KMS-11 (cell line): ENCODE data around the gene PACS1.
A peak's percentile ranks its signal among the peaks of the same experiment; 100 is the strongest.

Experiments
- H2AFZ ChIP-seq: fragments of 200-600 bp; sonication (generic); 2 replicates; pipeline ENCODE4 v1.6.1; 2016; ENCODE audit warnings: antibody characterized with exemption, mixed run types, low read depth
- H3K27ac ChIP-seq: fragments of 200-600 bp; sonication (generic); 2 replicates; pipeline ENCODE4 v1.6.1; 2016; ENCODE audit warnings: mild to moderate bottlenecking, mixed run types
- H3K27me3 ChIP-seq: fragments of 200-600 bp; sonication (generic); 2 replicates; pipeline ENCODE4 v1.6.1; 2017; ENCODE audit warnings: mild to moderate bottlenecking, low read depth, mixed run types, moderate library complexity; ENCODE audit not compliant: insufficient read depth
- H3K36me3 ChIP-seq: fragments of 200-600 bp; sonication (generic); 2 replicates; pipeline ENCODE4 v1.6.1; 2017; ENCODE audit warnings: mild to moderate bottlenecking, mixed run types; ENCODE audit not compliant: insufficient read depth
- H3K4me1 ChIP-seq: fragments of 200-600 bp; sonication (generic); 2 replicates; pipeline ENCODE4 v1.6.1; 2016; ENCODE audit warnings: mild to moderate bottlenecking, low read depth, mixed run types; ENCODE audit not compliant: poor library complexity, severe bottlenecking
- H3K4me2 ChIP-seq: fragments of 200-600 bp; sonication (generic); 2 replicates; pipeline ENCODE4 v1.7.0; 2016; ENCODE audit warnings: mild to moderate bottlenecking, mixed run types
- H3K4me3 ChIP-seq: fragments of 200-600 bp; sonication (generic); IDR thresholded peaks from 2 replicates; pipeline ENCODE4 v1.6.1; 2017; ENCODE audit warnings: low read depth, low read length, mixed read lengths; ENCODE audit not compliant: insufficient read depth
- H3K79me2 ChIP-seq: fragments of 200-600 bp; sonication (generic); 2 replicates; pipeline ENCODE4 v1.6.1; 2016; ENCODE audit warnings: low read depth, mixed run types; ENCODE audit not compliant: insufficient read depth
- H3K9ac ChIP-seq: fragments of 200-600 bp; sonication (generic); 2 replicates; pipeline ENCODE4 v1.6.1; 2016; ENCODE audit warnings: mild to moderate bottlenecking, mixed run types
- H4K20me1 ChIP-seq: fragments of 200-600 bp; sonication (generic); 2 replicates; pipeline ENCODE4 v1.6.1; 2016; ENCODE audit warnings: mild to moderate bottlenecking, mixed run types; ENCODE audit not compliant: insufficient read depth
- TF ChIP-seq, protein P1 (sequence below): fragments of 200-600 bp; sonication (generic); conservative IDR thresholded peaks from 2 replicates; pipeline ENCODE4 v1.6.1; 2017; ENCODE audit warnings: low read depth, mild to moderate bottlenecking, antibody characterized with exemption, low read length, moderate library complexity, mixed read lengths

PACS1 gene

DNA sequence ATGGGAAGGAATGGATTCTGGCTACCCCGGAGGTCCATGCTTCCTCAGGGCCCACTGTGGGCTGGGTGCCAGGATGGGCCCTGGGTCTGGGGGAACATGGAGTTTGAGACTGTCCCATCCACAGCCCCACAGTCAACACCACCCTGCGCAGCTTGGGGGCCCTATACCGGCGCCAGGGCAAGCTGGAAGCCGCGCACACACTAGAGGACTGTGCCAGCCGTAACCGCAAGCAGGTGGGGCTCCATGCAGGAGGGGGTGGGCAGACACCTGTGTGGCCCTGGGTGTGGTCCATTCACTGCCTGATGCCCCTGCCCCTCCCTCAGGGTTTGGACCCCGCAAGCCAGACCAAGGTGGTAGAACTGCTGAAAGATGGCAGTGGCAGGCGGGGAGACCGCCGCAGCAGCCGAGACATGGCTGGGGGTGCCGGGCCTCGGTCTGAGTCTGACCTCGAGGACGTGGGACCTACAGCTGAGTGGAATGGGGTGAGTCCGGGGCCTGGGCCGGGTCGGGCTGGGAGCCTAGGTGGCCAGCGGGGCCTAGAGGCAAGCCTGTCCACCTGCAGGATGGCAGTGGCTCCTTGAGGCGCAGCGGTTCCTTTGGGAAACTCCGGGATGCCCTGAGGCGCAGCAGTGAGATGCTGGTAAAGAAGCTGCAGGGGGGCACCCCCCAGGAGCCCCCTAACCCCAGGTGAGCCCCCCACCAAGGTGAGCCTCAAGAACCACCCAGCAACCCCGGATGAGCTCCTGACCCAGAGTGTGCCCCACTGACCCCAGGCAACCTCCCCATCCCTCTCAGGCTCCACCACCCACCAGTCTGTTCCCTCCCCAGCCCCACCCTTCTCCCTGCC, 195.7 kb downstream of the PACS1 start:
- no peak overlapping the region for H3K4me2 ChIP-seq
- H3K79me2 ChIP-seq: peaks cover 21% of the 10 kb centered on the region
- no peak overlapping the region for H2AFZ ChIP-seq
- no peak overlapping the region for H3K4me3 ChIP-seq
- no peak overlapping the region for H3K9ac ChIP-seq
- no peak overlapping the region for H3K27ac ChIP-seq
- peaks cover 19% of the 10 kb centered on the region for H3K4me1 ChIP-seq
- H3K27me3 ChIP-seq: no peaks in the 10 kb centered on the region
- H4K20me1 ChIP-seq: no peaks in the 10 kb centered on the region
- no peaks in the 10 kb centered on the region for H3K36me3 ChIP-seq
- TF ChIP-seq, protein P1, sequence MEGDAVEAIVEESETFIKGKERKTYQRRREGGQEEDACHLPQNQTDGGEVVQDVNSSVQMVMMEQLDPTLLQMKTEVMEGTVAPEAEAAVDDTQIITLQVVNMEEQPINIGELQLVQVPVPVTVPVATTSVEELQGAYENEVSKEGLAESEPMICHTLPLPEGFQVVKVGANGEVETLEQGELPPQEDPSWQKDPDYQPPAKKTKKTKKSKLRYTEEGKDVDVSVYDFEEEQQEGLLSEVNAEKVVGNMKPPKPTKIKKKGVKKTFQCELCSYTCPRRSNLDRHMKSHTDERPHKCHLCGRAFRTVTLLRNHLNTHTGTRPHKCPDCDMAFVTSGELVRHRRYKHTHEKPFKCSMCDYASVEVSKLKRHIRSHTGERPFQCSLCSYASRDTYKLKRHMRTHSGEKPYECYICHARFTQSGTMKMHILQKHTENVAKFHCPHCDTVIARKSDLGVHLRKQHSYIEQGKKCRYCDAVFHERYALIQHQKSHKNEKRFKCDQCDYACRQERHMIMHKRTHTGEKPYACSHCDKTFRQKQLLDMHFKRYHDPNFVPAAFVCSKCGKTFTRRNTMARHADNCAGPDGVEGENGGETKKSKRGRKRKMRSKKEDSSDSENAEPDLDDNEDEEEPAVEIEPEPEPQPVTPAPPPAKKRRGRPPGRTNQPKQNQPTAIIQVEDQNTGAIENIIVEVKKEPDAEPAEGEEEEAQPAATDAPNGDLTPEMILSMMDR: no peak

- peaks cover 21% of the 10 kb centered on the region for H3K4me1 ChIP-seq
- H4K20me1 ChIP-seq: no peaks in the 10 kb centered on the region
- H3K27ac ChIP-seq: no peak overlapping the region
- no peaks in the 10 kb centered on the region for H3K27me3 ChIP-seq
- H3K79me2 ChIP-seq: peaks cover 28% of the 10 kb centered on the region
- H3K9ac ChIP-seq: no peak overlapping the region
- H3K4me2 ChIP-seq: no peak overlapping the region
- TF ChIP-seq, protein P1: no peak
- no peak overlapping the region for H3K4me3 ChIP-seq
- no peaks in the 10 kb centered on the region for H3K36me3 ChIP-seq
- H2AFZ ChIP-seq: no peak overlapping the region
Observed at GRCh38 chr11:66266378-66267038, 196.4 kb downstream of the PACS1 start.

DNA sequence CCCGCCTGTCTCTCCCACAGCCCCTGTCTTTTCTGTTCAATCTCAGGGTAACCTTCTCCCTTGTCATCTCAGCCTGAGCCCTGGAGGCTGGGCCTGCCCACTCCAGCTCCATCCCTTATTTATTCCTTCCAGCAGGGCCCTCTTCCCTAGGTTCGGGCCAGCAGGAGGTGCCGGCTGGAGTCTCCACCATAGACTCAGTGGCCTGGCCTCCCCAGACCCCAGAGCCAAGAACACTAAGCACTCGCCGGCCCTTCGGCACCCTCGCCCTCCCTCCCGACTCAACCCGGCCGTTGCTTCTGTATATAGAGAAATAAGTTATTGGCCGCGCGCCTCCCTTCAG, 196.9 kb downstream of the PACS1 start:
- Histone ChIP-seq H3K4me3 (no peak overlapping the region), H3K9ac (no peak overlapping the region), H3K4me1 (peaks cover 21% of the 10 kb centered on the region), H3K27ac (no peak overlapping the region), H3K36me3 (no peaks in the 10 kb centered on the region), H3K4me2 (peak overlapping the region; percentile 45; the same call in 1 of the 2 replicates), H4K20me1 (no peaks in the 10 kb centered on the region), H3K79me2 (peaks cover 31% of the 10 kb centered on the region), H2AFZ (no peak overlapping the region), H3K27me3 (no peaks in the 10 kb centered on the region)
- TF ChIP-seq, protein P1: no peak

- Histone ChIP-seq H3K4me3 (peak overlapping the region; percentile 1), H3K36me3 (no peaks in the 10 kb centered on the region), H3K4me2 (peak overlapping the region; percentile 69), H3K27me3 (no peaks in the 10 kb centered on the region), H2AFZ (peak overlapping the region; percentile 58; the same call in 1 of the 2 replicates), H4K20me1 (no peaks in the 10 kb centered on the region), H3K9ac (peak overlapping the region; percentile 41), H3K27ac (peak overlapping the region; percentile 68), H3K79me2 (peaks cover 31% of the 10 kb centered on the region), H3K4me1 (peaks cover 21% of the 10 kb centered on the region)
- TF ChIP-seq, protein P1: no peak
Observed at GRCh38 chr11:66267379-66268243, 197.5 kb downstream of the PACS1 start.
